NK-92 treated with Interleukin-12 subunit alpha and Interleukin-12 subunit beta, amount 100 ng/mL, for 24 hours (cell line): ENCODE results near the gene SLC43A2.
A peak's percentile ranks its signal among the peaks of the same experiment; 100 is the strongest.

ENCODE experiments used
- DNase-seq: peaks from one replicate; lab custom pipeline; 2025; lab: John Stamatoyannopoulos, UW

The SLC43A2 gene

GRCh38 chr17:1623057-1623630 lies 5.5 kb downstream of the SLC43A2 start:
- no peak for DNase-seq

DNA sequence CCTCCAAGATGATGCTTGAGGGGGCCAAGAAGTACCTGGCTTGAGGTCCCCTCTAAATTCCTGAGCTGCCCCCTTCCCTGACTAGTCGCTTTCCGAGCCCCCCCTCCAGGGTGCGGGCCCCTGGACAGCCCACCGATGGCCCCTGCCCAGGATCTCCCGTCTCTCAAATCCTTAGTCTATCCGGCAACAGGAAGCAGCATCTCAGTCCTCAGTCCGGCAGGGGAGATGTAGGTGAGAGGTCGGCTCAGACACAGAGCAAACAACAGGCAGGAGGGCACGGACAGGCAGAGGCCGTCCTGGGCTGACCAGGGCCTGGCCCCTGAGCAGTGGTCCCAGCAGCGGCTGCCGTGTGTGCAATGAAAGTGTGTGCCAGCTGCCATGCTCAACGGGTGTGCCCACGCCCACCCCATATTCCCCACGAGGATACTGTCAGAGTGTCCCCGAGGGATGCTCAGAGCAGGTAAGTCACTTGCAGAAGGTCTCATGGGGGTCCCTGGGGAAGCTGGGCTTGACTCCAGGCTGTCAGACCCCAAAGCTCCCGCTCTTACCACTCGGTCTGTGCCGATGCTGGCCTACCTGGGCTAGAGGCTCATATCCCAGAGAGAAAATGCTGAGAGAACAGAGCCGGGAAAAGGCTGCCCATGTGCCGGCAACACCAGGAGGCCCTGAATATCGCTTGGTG lies 7.2 kb downstream of the SLC43A2 start:
- DNase-seq, result no peak

GRCh38 chr17:1620486-1620885 lies 8.1 kb downstream of the SLC43A2 start:
- DNase-seq, result no peak

GRCh38 chr17:1617620-1618174 lies 10.9 kb downstream of the SLC43A2 start:
- DNase-seq, result no peak

DNA sequence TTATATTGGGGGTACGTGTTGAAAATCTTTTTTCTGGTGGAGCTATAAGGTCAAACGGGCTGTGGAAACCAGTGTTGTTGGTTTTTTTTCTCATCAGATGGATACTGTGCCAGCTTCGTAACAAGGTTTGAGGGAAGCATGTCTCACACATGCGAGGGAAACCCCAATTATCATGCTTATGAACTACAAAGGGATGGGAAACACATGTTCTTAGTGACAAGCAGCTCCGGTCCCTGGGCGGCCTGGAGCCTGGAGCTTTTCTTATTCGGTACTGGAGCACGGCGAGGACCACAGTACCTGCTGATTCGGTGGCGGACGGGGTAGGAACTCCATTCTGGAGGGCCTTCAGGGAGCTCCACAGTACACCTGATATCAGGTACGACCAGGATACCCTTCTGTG lies 12.5 kb downstream of the SLC43A2 start:
- no peak for DNase-seq

GRCh38 chr17:1612400-1612799 lies 16.2 kb downstream of the SLC43A2 start:
- no peak for DNase-seq

DNA sequence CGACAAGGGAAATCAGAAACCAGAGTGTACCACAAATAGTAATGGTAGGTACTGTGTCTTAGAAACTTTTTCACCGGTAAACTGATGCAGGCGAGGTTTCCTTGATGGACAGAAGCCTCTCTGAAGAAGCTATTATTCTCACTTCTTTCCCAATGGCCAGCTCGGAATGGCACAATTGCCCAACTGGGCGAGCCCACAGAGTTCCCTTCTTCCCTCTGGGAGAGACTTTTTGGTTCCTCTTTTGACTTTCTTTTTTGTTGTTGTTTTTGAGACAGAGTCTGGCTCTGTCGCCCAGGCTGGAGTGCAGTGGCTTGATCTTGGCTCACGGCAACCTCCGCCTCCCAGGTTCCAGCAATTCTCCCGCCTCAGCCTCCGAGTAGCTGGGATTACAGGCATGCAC lies 16.9 kb downstream of the SLC43A2 start:
- DNase-seq, result no peak

DNA sequence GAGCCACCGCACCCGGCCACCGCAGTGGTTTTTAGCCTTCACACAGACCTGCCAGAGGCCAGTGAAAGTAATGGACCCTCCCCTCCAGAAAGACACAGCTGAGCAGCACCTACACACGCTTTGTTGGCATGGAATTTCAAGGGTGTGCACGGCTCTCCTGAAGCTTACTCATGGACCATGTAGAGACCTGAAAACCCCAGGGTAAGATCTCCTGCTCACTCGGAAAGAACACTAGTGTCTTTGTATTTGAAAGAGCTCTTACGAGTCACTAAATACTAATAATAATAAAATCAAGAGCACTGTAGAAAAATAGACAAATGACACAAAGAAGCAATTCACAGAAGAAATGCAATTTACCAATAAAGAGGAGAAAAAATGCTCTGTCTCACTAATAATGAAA lies 20.0 kb downstream of the SLC43A2 start:
- no peak for DNase-seq

GRCh38 chr17:1607971-1608320 lies 20.7 kb downstream of the SLC43A2 start:
- no peak for DNase-seq

GRCh38 chr17:1606352-1606985 lies 22.2 kb downstream of the SLC43A2 start:
- no peak for DNase-seq

DNA sequence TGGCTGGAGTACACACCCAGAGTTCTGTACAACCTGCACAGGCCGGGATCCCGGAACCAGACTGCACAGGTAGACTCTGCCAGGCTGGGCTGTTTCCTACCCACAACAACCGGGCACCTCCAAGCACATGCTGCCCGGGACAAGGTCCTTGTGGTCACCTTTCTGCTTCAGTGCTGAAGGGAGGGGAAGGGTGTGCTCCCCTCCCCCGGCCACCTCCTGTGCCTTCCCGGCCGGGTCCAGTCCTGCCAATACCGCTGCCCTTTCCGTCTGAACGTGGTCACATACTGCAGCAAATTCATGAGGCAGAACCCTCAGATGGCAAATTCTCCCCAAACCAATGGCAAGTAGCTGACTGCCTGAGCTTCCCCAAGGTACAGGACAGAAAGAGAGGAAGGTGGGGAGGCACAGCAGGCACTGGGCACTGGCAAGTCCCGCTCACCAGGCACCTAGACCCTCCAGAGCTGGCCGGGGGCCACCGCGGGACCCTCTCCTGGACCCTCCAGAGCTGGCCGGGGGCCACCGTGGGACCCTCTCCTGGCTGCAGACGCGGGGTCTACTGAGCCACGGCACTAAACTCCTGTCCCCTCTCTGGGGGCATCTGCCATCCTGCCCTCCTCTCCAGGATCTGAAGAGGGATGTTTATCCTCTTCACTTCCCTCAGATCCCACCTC lies 22.8 kb downstream of the SLC43A2 start:
- no peak for DNase-seq

DNA sequence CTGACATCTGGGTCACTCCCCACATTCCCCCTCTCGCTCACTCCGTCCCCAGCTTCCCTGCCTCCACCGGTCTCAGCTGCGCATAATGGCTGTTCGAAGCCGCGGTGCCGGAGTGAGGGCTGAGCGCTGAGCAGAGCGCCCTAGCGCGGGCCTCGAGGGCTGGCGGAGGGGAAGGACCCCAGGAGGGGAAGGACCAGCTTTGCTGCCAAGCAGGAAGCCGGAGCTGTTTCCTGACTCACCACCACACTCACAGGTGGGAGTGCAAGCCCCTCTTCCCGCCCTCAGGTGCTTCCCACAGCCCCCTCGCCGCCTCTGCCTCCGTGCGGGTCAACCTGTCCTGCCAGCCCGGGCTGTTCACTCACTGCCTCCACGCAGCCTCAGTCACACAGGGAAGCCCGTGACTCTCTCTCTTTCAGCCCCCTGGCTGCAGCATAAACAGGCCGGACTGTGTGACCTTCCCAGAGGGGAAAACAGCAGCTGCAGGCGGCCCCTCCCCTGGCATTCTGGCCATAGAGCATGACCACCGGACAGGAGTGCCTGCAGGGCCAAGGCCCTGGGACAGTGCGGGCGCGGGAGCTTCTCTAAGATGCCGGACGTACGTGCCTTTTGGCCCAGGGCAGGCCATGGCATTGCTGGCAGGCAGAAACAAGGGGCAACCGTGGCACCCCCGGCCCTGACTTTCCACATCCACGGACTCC lies 23.7 kb downstream of the SLC43A2 start:
- DNase-seq, result no peak

GRCh38 chr17:1601571-1601970 lies 27.1 kb downstream of the SLC43A2 start:
- DNase-seq, result no peak

- no peak for DNase-seq
These were observed 30.1 kb downstream of the SLC43A2 start for GRCh38 chr17:1598399-1599095.

DNA sequence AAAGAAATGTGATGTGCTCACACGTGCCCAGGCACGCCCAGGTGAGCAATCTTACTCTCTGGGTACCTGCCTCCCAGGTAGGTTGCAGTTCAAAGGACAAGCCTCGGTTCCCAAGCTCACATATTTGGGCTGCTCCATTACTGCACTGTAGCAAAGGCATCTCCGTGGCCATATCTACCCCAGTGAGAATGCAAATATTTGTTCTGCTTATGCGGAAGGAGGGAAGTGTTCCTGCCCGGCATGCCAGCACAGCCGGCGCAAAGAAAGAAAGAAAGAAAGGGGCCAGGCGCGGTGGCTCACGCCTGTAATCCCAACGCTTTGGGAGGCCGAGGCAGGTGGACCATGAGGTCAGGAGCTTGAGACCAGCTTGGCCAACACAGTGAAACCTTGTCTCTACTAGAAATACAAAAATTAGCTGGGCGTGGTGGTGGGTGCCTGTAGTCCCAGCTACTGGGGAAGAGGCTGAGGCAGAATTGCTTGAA lies 30.7 kb downstream of the SLC43A2 start:
- DNase-seq, result no peak

GRCh38 chr17:1593630-1593931 lies 35.1 kb downstream of the SLC43A2 start:
- no peak for DNase-seq

- DNase-seq, result peak; percentile 4
These were observed 35.6 kb downstream of the SLC43A2 start for GRCh38 chr17:1592751-1593629.

GRCh38 chr17:1591474-1592090 lies 37.1 kb downstream of the SLC43A2 start:
- no peak for DNase-seq

DNA sequence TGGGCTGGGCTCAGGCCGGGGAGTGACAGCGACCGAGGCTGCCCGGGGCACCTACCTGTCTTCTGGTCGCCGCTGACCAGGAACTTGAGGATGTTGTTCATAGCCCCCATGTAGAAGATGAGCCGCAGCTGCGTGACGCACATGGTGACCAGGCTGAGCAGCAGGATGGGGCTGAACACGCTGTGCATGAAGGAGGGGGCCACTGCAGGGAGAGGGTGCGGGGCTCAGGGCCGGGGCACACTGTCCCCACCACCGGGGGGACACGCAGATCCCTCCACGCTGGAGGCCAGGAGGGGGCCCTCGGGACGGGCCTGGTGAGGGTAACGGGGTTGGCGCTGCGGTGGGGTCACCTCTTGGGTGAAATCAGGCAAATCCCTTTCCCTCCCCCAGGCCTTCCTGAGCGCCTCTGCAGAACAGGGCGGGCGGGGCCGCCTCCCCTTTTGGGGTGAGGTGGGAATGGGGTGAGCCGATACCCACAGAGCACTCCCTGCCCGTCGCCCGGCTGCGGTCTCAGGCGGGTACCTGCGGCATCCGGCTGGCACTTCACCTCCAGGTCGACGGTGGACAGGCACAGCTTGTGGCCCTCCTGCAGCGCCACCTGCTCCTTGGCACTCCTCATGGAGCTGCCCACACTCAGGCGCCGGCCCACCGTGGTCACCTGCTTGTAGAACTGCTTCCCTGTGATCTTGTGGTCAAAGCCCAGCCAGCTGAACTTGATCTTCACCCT lies 37.7 kb downstream of the SLC43A2 start:
- no peak for DNase-seq
